ENCODE data around the gene DNAJC27.

DNAJC27 gene

GRCh38 chr2:24970483-24971285 is 1.1 kb downstream of the DNAJC27 start:
- Histone ChIP-seq H3K27ac (ENCODE audit: low read length) (peak overlapping the region; percentile 100), H3K4me3 (ENCODE audit: low read length in 2 of 2) (peak overlapping the region; percentile 93 to 96), H3K9me3 (ENCODE audit: control insufficient read depth in 2 of 2, low read length in 2 of 2) (no peaks in the 10 kb centered on the region), H3K4me1 (ENCODE audit: control insufficient read depth, insufficient read depth, low read length) (peaks cover 8% of the 10 kb centered on the region), H3K27me3 (ENCODE audit: control insufficient read depth in 1 of 2, insufficient read depth in 2 of 2, low read length in 2 of 2) (no peaks in the 10 kb centered on the region), H3K36me3 (ENCODE audit: control insufficient read depth in 2 of 2, insufficient read depth in 2 of 2, low read length in 2 of 2) (peaks cover 11 to 12% of the 10 kb centered on the region in 2 donors), H3K9ac (ENCODE audit: low read length in 2 of 2) (peak overlapping the region; percentile 100)

DNA sequence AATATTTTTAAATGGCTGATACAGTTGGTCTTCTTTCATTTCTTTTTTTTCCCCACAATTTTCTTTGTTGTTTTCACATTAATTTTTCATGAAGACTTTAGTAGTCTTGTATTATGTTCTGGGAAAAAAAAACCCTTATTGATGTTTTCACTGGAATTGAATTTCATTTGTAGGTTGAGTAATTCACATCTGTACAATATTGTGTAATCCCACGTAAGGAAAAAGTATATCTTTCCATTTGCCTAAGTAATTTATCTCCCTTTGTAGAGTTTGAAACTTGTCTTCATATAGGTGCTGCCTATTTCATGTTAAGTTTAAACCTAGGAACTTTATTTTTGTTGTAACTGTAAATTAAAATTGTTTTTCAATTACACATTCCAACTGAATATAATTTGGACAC is 2.0 kb downstream of the DNAJC27 start:
- no peaks in the 10 kb centered on the region for H3K27me3 ChIP-seq (ENCODE audit: control insufficient read depth in 1 of 2, insufficient read depth in 2 of 2, low read length in 2 of 2)
- no peak overlapping the region for H3K27ac ChIP-seq (ENCODE audit: low read length)
- H3K4me3 ChIP-seq (ENCODE audit: low read length in 2 of 2), result no peak overlapping the region
- no peaks in the 10 kb centered on the region for H3K9me3 ChIP-seq (ENCODE audit: control insufficient read depth in 2 of 2, low read length in 2 of 2)
- peaks cover 8% of the 10 kb centered on the region for H3K4me1 ChIP-seq (ENCODE audit: control insufficient read depth, insufficient read depth, low read length)
- H3K9ac ChIP-seq (ENCODE audit: low read length in 2 of 2), result no peak overlapping the region
- peaks cover 11 to 13% of the 10 kb centered on the region in 2 donors for H3K36me3 ChIP-seq (ENCODE audit: control insufficient read depth in 2 of 2, insufficient read depth in 2 of 2, low read length in 2 of 2)

DNA sequence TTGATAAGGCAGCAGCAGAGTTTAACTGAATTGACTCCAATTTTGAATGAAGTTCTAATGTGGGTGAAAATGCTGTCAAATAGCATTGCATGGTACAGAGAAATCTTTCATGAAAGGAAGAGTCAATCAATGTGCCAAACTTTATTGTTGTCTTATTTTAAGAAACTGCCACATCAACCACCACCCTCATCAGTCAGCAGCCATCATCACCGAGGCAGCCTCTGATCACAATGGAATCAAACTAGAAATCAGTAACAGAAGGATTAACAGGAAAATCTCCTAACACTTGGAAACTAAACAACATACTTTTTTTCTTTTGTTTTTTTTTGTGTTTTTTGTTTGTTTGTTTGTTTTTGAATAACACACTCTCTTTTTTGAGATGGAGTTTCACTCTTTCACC is 9.9 kb downstream of the DNAJC27 start:
- H3K36me3 ChIP-seq (ENCODE audit: control insufficient read depth in 2 of 2, insufficient read depth in 2 of 2, low read length in 2 of 2), result peaks cover 41% of the 10 kb centered on the region in 2 donors
- H3K27ac ChIP-seq (ENCODE audit: low read length), result no peak overlapping the region
- H3K9ac ChIP-seq (ENCODE audit: low read length in 2 of 2), result no peak overlapping the region
- H3K4me3 ChIP-seq (ENCODE audit: low read length in 2 of 2), result no peak overlapping the region
- H3K9me3 ChIP-seq (ENCODE audit: control insufficient read depth in 2 of 2, low read length in 2 of 2), result no peaks in the 10 kb centered on the region
- H3K27me3 ChIP-seq (ENCODE audit: control insufficient read depth in 1 of 2, insufficient read depth in 2 of 2, low read length in 2 of 2), result no peaks in the 10 kb centered on the region
- no peaks in the 10 kb centered on the region for H3K4me1 ChIP-seq (ENCODE audit: control insufficient read depth, insufficient read depth, low read length)

DNA sequence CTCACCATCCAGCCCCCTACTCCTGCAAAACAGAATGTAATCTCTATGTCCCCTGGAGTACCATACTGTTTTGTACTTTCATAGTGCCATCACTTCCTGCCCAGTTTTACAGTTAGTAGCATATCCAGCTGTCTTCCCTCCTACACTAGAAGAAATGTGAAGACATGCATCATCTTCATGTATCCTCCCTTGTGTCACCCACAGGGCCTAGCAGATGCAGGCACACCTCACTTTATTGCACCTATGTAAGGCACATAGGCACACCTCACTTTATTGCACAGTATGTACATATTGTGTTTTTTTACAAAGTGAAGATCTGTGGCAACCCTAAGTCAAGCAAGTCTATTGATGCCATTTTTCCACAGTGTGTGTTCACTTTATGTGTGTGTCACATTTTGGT is 12.0 kb downstream of the DNAJC27 start:
- Histone ChIP-seq H3K4me1 (ENCODE audit: control insufficient read depth, insufficient read depth, low read length) (no peaks in the 10 kb centered on the region), H3K27me3 (ENCODE audit: control insufficient read depth in 1 of 2, insufficient read depth in 2 of 2, low read length in 2 of 2) (no peaks in the 10 kb centered on the region), H3K27ac (ENCODE audit: low read length) (no peak overlapping the region), H3K36me3 (ENCODE audit: control insufficient read depth in 2 of 2, insufficient read depth in 2 of 2, low read length in 2 of 2) (peaks cover 47 to 50% of the 10 kb centered on the region in 2 donors), H3K9me3 (ENCODE audit: control insufficient read depth in 2 of 2, low read length in 2 of 2) (no peaks in the 10 kb centered on the region), H3K9ac (ENCODE audit: low read length in 2 of 2) (no peak overlapping the region), H3K4me3 (ENCODE audit: low read length in 2 of 2) (no peak overlapping the region)

DNA sequence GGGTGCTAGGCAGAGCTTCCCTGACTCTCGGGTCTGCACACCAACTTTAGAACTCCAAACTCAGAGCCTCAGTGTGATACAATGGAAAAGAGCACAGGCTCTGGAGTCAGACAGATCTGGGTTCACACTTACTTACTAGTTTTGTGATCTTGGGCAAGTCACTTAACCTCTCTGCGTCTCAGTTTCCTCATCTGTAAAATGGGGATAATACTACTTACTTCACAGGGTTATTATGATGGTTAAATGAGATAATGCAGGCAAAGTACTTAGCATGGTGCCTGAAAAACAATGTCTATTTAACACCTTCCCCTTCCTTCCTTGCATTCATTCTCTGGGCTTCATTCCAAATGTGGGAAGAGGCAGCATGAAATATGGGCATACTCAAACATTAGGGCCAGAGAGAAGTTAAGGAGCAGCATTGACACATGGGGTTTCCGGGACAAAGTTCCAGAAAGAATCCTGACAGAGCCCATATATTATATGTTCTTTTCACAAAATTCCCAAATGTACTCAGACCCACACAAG is 13.3 kb downstream of the DNAJC27 start:
- H3K27me3 ChIP-seq (ENCODE audit: control insufficient read depth in 1 of 2, insufficient read depth in 2 of 2, low read length in 2 of 2), result no peaks in the 10 kb centered on the region
- no peaks in the 10 kb centered on the region for H3K9me3 ChIP-seq (ENCODE audit: control insufficient read depth in 2 of 2, low read length in 2 of 2)
- H3K4me1 ChIP-seq (ENCODE audit: control insufficient read depth, insufficient read depth, low read length), result no peaks in the 10 kb centered on the region
- H3K36me3 ChIP-seq (ENCODE audit: control insufficient read depth in 2 of 2, insufficient read depth in 2 of 2, low read length in 2 of 2), result peaks cover 50% of the 10 kb centered on the region in 2 donors
- H3K9ac ChIP-seq (ENCODE audit: low read length in 2 of 2), result no peak overlapping the region
- no peak overlapping the region for H3K27ac ChIP-seq (ENCODE audit: low read length)
- no peak overlapping the region for H3K4me3 ChIP-seq (ENCODE audit: low read length in 2 of 2)

DNA sequence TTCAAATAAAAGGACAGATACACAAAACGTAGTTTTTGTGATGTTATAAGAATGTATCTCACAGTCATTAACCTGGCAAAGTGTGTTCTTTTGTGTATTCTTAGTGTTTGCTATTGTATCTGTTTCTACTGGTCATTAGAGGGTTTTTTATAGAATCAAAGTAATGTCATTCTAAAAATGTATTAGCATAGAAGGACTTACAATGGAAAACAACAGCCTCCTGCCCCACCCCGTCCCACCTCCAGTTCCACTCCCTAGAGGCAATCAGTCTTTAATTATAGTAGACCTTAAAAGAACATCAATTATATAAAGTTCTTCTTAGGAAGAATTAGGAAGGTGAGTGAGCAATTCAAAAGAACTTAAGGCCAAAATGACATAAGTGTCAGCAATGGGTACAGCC is 13.8 kb downstream of the DNAJC27 start:
- H3K9ac ChIP-seq (ENCODE audit: low read length in 2 of 2), result no peak overlapping the region
- H3K36me3 ChIP-seq (ENCODE audit: control insufficient read depth in 2 of 2, insufficient read depth in 2 of 2, low read length in 2 of 2), result peaks cover 45 to 50% of the 10 kb centered on the region in 2 donors

DNA sequence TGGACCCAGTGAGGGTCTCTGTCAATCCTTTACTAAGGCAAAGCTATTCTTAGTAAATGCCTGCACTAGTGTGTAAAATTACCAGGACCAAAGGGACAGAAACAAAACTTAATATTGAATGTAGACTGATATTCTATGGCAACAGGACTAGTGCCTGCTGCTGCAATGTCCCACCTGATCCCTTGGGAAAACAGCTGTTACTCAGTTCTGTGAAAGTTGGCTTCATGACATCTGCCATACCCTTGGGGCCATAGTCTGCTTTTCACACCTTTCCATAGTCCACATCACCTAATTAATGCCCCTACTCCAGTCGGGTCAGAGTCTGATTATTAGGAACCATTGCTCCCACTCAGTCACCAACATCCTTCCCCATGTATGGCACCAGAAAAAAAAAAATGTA is 14.5 kb downstream of the DNAJC27 start:
- Histone ChIP-seq H3K9me3 (ENCODE audit: control insufficient read depth in 2 of 2, low read length in 2 of 2) (no peaks in the 10 kb centered on the region), H3K27me3 (ENCODE audit: control insufficient read depth in 1 of 2, insufficient read depth in 2 of 2, low read length in 2 of 2) (no peaks in the 10 kb centered on the region), H3K4me1 (ENCODE audit: control insufficient read depth, insufficient read depth, low read length) (no peaks in the 10 kb centered on the region), H3K27ac (ENCODE audit: low read length) (no peak overlapping the region), H3K9ac (ENCODE audit: low read length in 2 of 2) (no peak overlapping the region), H3K4me3 (ENCODE audit: low read length in 2 of 2) (no peak overlapping the region), H3K36me3 (ENCODE audit: control insufficient read depth in 2 of 2, insufficient read depth in 2 of 2, low read length in 2 of 2) (peaks cover 44 to 48% of the 10 kb centered on the region in 2 donors)

More for the DNA sequence above, 13.8 kb downstream of the DNAJC27 start:
- H3K4me3 ChIP-seq (ENCODE audit: low read length in 2 of 2), result no peak overlapping the region
- no peaks in the 10 kb centered on the region for H3K27me3 ChIP-seq (ENCODE audit: control insufficient read depth in 1 of 2, insufficient read depth in 2 of 2, low read length in 2 of 2)
- H3K27ac ChIP-seq (ENCODE audit: low read length), result no peak overlapping the region
- H3K4me1 ChIP-seq (ENCODE audit: control insufficient read depth, insufficient read depth, low read length), result no peaks in the 10 kb centered on the region
- H3K9me3 ChIP-seq (ENCODE audit: control insufficient read depth in 2 of 2, low read length in 2 of 2), result no peaks in the 10 kb centered on the region

DNA sequence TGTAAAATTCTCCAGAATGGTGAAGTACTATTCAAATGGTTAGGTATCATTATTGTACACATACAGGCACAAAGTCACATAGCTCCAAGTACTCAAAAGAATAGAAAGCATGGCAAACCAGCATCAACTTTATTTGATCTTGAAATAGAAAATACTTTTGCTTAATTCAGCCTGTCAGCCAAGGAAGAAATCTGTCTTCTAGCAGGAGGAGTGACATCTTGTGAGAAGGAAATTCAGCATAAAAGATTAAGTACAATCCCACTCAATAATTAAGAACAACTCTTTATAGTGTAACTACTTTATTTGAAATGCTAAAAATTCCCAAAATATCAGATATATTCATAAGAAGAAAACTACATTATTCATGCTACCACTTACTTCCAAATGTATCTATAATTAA is 15.8 kb downstream of the DNAJC27 start:
- H3K27ac ChIP-seq (ENCODE audit: low read length), result no peak overlapping the region
- no peaks in the 10 kb centered on the region for H3K27me3 ChIP-seq (ENCODE audit: control insufficient read depth in 1 of 2, insufficient read depth in 2 of 2, low read length in 2 of 2)
- H3K9me3 ChIP-seq (ENCODE audit: control insufficient read depth in 2 of 2, low read length in 2 of 2), result no peaks in the 10 kb centered on the region
- no peak overlapping the region for H3K4me3 ChIP-seq (ENCODE audit: low read length in 2 of 2)
- H3K4me1 ChIP-seq (ENCODE audit: control insufficient read depth, insufficient read depth, low read length), result no peaks in the 10 kb centered on the region
- H3K9ac ChIP-seq (ENCODE audit: low read length in 2 of 2), result no peak overlapping the region
- peaks cover 47 to 49% of the 10 kb centered on the region in 2 donors for H3K36me3 ChIP-seq (ENCODE audit: control insufficient read depth in 2 of 2, insufficient read depth in 2 of 2, low read length in 2 of 2)

GRCh38 chr2:24955232-24955631 is 16.5 kb downstream of the DNAJC27 start:
- no peaks in the 10 kb centered on the region for H3K27me3 ChIP-seq (ENCODE audit: control insufficient read depth in 1 of 2, insufficient read depth in 2 of 2, low read length in 2 of 2)
- H3K4me3 ChIP-seq (ENCODE audit: low read length in 2 of 2), result no peak overlapping the region
- no peak overlapping the region for H3K27ac ChIP-seq (ENCODE audit: low read length)
- H3K9ac ChIP-seq (ENCODE audit: low read length in 2 of 2), result no peak overlapping the region
- H3K9me3 ChIP-seq (ENCODE audit: control insufficient read depth in 2 of 2, low read length in 2 of 2), result no peaks in the 10 kb centered on the region
- H3K36me3 ChIP-seq (ENCODE audit: control insufficient read depth in 2 of 2, insufficient read depth in 2 of 2, low read length in 2 of 2), result peaks cover 44 to 49% of the 10 kb centered on the region in 2 donors
- H3K4me1 ChIP-seq (ENCODE audit: control insufficient read depth, insufficient read depth, low read length), result no peaks in the 10 kb centered on the region

GRCh38 chr2:24950102-24950501 is 21.7 kb downstream of the DNAJC27 start:
- Histone ChIP-seq H3K9me3 (ENCODE audit: control insufficient read depth in 2 of 2, low read length in 2 of 2) (no peaks in the 10 kb centered on the region), H3K27ac (ENCODE audit: low read length) (no peak overlapping the region), H3K9ac (ENCODE audit: low read length in 2 of 2) (no peak overlapping the region), H3K27me3 (ENCODE audit: control insufficient read depth in 1 of 2, insufficient read depth in 2 of 2, low read length in 2 of 2) (no peaks in the 10 kb centered on the region), H3K36me3 (ENCODE audit: control insufficient read depth in 2 of 2, insufficient read depth in 2 of 2, low read length in 2 of 2) (peaks cover 33 to 40% of the 10 kb centered on the region in 2 donors), H3K4me3 (ENCODE audit: low read length in 2 of 2) (no peak overlapping the region), H3K4me1 (ENCODE audit: control insufficient read depth, insufficient read depth, low read length) (no peaks in the 10 kb centered on the region)

- peaks cover 33 to 35% of the 10 kb centered on the region in 2 donors for H3K36me3 ChIP-seq (ENCODE audit: control insufficient read depth in 2 of 2, insufficient read depth in 2 of 2, low read length in 2 of 2)
- no peaks in the 10 kb centered on the region for H3K4me1 ChIP-seq (ENCODE audit: control insufficient read depth, insufficient read depth, low read length)
- H3K4me3 ChIP-seq (ENCODE audit: low read length in 2 of 2), result no peak overlapping the region
- H3K27me3 ChIP-seq (ENCODE audit: control insufficient read depth in 1 of 2, insufficient read depth in 2 of 2, low read length in 2 of 2), result no peaks in the 10 kb centered on the region
- H3K9me3 ChIP-seq (ENCODE audit: control insufficient read depth in 2 of 2, low read length in 2 of 2), result no peaks in the 10 kb centered on the region
- H3K9ac ChIP-seq (ENCODE audit: low read length in 2 of 2), result no peak overlapping the region
- no peak overlapping the region for H3K27ac ChIP-seq (ENCODE audit: low read length)
Observed at GRCh38 chr2:24948506-24948905, 23.2 kb downstream of the DNAJC27 start.

Data from stomach smooth muscle (tissue), 2 donors.